K562 (cell line): ENCODE data around the gene HIP1R. TPM values are rescaled to one million over a fixed set of nuclear protein-coding genes. Genes with fewer than 3 reads are reported as not detected.

Experiments
- CAMTA2 ChIP-seq: fragments of 250-450 bp; sonication (Bioruptor Pico); conservative IDR thresholded peaks from 2 replicates; pipeline ENCODE4 v1.5.1; 2022
- FUS ChIP-seq: fragments of 200-400 bp; formaldehyde crosslinking; optimal IDR thresholded peaks from 2 replicates; pipeline ENCODE3; 2017; ENCODE audit warnings: low read depth, low read length
- HDAC2 ChIP-seq: fragments of 450-650 bp; IDR thresholded peaks from 2 replicates; pipeline ENCODE4 v1.6.1; 2016; ENCODE audit warnings: mild to moderate bottlenecking
- KDM5B ChIP-seq: fragments of 200-600 bp; sonication (generic); IDR thresholded peaks from 2 replicates; pipeline ENCODE4 v1.6.1; 2012; ENCODE audit warnings: low read depth, mild to moderate bottlenecking, moderate library complexity, low read length, control low read depth, inconsistent platforms; ENCODE audit not compliant: insufficient replicate concordance
- MTF1 ChIP-seq: fragments of 250-450 bp; sonication (Bioruptor Pico); IDR thresholded peaks from 2 replicates; pipeline ENCODE4 v1.9.0; 2021; ENCODE audit warnings: moderate library complexity, mild to moderate bottlenecking, inconsistent platforms, borderline replicate concordance
- NCOR1 ChIP-seq: fragments of 450-650 bp; IDR thresholded peaks from 2 replicates; pipeline ENCODE4 v1.6.1; 2016; ENCODE audit warnings: mild to moderate bottlenecking, moderate library complexity
- RBFOX2 ChIP-seq: fragments of 200-400 bp; formaldehyde crosslinking; IDR thresholded peaks from 2 replicates; pipeline ENCODE4 v1.6.1; 2017; ENCODE audit warnings: low read depth, mild to moderate bottlenecking, low read length, moderate library complexity
- SP1 ChIP-seq: sonication (generic); formaldehyde crosslinking; IDR thresholded peaks from 2 replicates; pipeline ENCODE4 v1.8.1; 2022; ENCODE audit warnings: mild to moderate bottlenecking, missing genetic modification reagents
- ZNF212 ChIP-seq: fragments of 450-650 bp; formaldehyde crosslinking; IDR thresholded peaks from 2 replicates; pipeline ENCODE4 v1.4.0; 2020; ENCODE audit warnings: mild to moderate bottlenecking
- polyA plus RNA-seq, 8 experiments: library from polyadenylated mRNA; depleted of rRNA in 4 of 8; stranded (reverse) in 5 of 8; unstranded in 3 of 8; fragments of >200 nt; fragmentation: Nextera tagmentation in 2 of 8; fragmentation: Illumina TruSeq in 1 of 8; extraction: Ambion mirVana in 2 of 8; extraction: Trizol in 1 of 8; gene quantifications; 2 replicates each; pipeline versions ENCODE4 v1.2.1 to v1.2.3, GENCODE V29; 2011 to 2014; ENCODE audit warnings: inconsistent platforms in 1 of 8, missing spikeins in 1 of 8
- total RNA-seq, 7 experiments: library from RNA; depleted of rRNA in 6 of 7; stranded (reverse); fragments of >200 nt in 6 of 7; fragmentation: Illumina TruSeq in 2 of 7; extraction: Trizol in 2 of 7; gene quantifications; 2 replicates each; pipeline versions ENCODE4 v1.2.1 to v1.2.3, GENCODE V29; 2011 to 2021; ENCODE audit warnings: low replicate concordance in 1 of 7
- TF ChIP-seq, protein P1 (sequence below): fragments of 450-650 bp; IDR thresholded peaks from 2 replicates; pipeline ENCODE4 v1.6.1; 2016; ENCODE audit warnings: mild to moderate bottlenecking, moderate library complexity
- TF ChIP-seq, protein P2 (sequence below): fragments of 250-450 bp; sonication (Bioruptor Pico); IDR thresholded peaks from 2 replicates; pipeline ENCODE4 v1.4.0; 2020

Gene HIP1R
- total and polyA plus RNA-seq, 9 of the 15 experiments (the other 6 are each of a cell fraction or from before 2014, with no cell fraction given) = 0.15 to 31.0 (median 14.2) TPM

DNA sequence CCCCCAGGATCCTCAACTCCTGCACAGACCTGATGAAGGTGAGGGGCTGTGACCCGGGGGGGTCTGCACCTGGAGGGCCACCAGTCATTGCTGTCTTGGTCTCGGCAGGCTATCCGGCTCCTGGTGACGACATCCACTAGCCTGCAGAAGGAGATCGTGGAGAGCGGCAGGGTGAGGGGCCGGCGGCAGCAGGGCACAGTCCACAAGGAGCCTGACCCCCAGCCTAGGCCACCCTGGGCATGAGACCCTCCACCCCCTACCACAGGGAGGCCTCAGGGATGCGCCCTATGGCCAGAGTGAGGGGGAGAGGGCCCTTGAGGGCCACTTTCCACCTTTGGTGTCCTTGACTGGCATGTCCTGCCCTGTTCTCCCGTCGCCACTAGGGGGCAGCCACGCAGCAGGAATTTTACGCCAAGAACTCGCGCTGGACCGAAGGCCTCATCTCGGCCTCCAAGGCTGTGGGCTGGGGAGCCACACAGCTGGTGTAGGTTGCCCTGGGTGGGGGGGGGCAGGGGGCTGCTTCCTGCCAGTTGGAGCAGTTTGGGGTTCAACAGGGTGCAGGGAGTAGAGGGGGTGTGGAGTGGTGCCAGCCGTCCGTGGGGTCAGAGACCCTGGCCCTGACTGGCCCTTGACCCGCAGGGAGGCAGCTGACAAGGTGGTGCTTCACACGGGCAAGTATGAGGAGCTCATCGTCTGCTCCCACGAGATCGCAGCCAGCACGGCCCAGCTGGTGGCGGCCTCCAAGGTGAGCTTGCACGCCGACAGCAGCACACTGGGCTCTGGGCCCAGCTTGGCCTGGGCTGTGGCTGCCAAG is 25.0 kb downstream of the HIP1R start (continued):
- TF ChIP-seq ZNF212 (no peak), MTF1 (CRISPR knock-in tag) (no peak), SP1 (CRISPR knock-in tag) (no peak), NCOR1 (no peak), RBFOX2 (no peak), FUS (no peak), CAMTA2 (CRISPR knock-in tag) (no peak), KDM5B (no peak), HDAC2 (no peak)
- TF ChIP-seq, protein P1, sequence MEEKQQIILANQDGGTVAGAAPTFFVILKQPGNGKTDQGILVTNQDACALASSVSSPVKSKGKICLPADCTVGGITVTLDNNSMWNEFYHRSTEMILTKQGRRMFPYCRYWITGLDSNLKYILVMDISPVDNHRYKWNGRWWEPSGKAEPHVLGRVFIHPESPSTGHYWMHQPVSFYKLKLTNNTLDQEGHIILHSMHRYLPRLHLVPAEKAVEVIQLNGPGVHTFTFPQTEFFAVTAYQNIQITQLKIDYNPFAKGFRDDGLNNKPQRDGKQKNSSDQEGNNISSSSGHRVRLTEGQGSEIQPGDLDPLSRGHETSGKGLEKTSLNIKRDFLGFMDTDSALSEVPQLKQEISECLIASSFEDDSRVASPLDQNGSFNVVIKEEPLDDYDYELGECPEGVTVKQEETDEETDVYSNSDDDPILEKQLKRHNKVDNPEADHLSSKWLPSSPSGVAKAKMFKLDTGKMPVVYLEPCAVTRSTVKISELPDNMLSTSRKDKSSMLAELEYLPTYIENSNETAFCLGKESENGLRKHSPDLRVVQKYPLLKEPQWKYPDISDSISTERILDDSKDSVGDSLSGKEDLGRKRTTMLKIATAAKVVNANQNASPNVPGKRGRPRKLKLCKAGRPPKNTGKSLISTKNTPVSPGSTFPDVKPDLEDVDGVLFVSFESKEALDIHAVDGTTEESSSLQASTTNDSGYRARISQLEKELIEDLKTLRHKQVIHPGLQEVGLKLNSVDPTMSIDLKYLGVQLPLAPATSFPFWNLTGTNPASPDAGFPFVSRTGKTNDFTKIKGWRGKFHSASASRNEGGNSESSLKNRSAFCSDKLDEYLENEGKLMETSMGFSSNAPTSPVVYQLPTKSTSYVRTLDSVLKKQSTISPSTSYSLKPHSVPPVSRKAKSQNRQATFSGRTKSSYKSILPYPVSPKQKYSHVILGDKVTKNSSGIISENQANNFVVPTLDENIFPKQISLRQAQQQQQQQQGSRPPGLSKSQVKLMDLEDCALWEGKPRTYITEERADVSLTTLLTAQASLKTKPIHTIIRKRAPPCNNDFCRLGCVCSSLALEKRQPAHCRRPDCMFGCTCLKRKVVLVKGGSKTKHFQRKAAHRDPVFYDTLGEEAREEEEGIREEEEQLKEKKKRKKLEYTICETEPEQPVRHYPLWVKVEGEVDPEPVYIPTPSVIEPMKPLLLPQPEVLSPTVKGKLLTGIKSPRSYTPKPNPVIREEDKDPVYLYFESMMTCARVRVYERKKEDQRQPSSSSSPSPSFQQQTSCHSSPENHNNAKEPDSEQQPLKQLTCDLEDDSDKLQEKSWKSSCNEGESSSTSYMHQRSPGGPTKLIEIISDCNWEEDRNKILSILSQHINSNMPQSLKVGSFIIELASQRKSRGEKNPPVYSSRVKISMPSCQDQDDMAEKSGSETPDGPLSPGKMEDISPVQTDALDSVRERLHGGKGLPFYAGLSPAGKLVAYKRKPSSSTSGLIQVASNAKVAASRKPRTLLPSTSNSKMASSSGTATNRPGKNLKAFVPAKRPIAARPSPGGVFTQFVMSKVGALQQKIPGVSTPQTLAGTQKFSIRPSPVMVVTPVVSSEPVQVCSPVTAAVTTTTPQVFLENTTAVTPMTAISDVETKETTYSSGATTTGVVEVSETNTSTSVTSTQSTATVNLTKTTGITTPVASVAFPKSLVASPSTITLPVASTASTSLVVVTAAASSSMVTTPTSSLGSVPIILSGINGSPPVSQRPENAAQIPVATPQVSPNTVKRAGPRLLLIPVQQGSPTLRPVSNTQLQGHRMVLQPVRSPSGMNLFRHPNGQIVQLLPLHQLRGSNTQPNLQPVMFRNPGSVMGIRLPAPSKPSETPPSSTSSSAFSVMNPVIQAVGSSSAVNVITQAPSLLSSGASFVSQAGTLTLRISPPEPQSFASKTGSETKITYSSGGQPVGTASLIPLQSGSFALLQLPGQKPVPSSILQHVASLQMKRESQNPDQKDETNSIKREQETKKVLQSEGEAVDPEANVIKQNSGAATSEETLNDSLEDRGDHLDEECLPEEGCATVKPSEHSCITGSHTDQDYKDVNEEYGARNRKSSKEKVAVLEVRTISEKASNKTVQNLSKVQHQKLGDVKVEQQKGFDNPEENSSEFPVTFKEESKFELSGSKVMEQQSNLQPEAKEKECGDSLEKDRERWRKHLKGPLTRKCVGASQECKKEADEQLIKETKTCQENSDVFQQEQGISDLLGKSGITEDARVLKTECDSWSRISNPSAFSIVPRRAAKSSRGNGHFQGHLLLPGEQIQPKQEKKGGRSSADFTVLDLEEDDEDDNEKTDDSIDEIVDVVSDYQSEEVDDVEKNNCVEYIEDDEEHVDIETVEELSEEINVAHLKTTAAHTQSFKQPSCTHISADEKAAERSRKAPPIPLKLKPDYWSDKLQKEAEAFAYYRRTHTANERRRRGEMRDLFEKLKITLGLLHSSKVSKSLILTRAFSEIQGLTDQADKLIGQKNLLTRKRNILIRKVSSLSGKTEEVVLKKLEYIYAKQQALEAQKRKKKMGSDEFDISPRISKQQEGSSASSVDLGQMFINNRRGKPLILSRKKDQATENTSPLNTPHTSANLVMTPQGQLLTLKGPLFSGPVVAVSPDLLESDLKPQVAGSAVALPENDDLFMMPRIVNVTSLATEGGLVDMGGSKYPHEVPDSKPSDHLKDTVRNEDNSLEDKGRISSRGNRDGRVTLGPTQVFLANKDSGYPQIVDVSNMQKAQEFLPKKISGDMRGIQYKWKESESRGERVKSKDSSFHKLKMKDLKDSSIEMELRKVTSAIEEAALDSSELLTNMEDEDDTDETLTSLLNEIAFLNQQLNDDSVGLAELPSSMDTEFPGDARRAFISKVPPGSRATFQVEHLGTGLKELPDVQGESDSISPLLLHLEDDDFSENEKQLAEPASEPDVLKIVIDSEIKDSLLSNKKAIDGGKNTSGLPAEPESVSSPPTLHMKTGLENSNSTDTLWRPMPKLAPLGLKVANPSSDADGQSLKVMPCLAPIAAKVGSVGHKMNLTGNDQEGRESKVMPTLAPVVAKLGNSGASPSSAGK = no peak
- TF ChIP-seq, protein P2, sequence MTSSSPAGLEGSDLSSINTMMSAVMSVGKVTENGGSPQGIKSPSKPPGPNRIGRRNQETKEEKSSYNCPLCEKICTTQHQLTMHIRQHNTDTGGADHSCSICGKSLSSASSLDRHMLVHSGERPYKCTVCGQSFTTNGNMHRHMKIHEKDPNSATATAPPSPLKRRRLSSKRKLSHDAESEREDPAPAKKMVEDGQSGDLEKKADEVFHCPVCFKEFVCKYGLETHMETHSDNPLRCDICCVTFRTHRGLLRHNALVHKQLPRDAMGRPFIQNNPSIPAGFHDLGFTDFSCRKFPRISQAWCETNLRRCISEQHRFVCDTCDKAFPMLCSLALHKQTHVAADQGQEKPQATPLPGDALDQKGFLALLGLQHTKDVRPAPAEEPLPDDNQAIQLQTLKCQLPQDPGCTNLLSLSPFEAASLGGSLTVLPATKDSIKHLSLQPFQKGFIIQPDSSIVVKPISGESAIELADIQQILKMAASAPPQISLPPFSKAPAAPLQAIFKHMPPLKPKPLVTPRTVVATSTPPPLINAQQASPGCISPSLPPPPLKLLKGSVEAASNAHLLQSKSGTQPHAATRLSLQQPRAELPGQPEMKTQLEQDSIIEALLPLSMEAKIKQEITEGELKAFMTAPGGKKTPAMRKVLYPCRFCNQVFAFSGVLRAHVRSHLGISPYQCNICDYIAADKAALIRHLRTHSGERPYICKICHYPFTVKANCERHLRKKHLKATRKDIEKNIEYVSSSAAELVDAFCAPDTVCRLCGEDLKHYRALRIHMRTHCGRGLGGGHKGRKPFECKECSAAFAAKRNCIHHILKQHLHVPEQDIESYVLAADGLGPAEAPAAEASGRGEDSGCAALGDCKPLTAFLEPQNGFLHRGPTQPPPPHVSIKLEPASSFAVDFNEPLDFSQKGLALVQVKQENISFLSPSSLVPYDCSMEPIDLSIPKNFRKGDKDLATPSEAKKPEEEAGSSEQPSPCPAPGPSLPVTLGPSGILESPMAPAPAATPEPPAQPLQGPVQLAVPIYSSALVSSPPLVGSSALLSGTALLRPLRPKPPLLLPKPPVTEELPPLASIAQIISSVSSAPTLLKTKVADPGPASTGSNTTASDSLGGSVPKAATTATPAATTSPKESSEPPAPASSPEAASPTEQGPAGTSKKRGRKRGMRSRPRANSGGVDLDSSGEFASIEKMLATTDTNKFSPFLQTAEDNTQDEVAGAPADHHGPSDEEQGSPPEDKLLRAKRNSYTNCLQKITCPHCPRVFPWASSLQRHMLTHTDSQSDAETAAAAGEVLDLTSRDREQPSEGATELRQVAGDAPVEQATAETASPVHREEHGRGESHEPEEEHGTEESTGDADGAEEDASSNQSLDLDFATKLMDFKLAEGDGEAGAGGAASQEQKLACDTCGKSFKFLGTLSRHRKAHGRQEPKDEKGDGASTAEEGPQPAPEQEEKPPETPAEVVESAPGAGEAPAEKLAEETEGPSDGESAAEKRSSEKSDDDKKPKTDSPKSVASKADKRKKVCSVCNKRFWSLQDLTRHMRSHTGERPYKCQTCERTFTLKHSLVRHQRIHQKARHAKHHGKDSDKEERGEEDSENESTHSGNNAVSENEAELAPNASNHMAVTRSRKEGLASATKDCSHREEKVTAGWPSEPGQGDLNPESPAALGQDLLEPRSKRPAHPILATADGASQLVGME (CRISPR knock-in tag) = no peak
